Stimulated activated CD8-positive, alpha-beta memory T cell treated with anti-CD3 and anti-CD28 coated beads, Interleukin-12 subunit alpha, Interleukin-12 subunit beta, amount 100 ng/mL, for 24 hours (primary cell): ENCODE measurements around the gene OGA.
"Not testable (repeated sequence)": the region's sequence is repeated elsewhere in the genome, so short reads cannot be mapped to it uniquely, and the experiment has no call there.

Experiments
- DNase-seq: peaks from one replicate; pipeline ENCODE4 v3.0.0-alpha.2; 2020; ENCODE audit errors: extremely low read depth

OGA gene

DNA sequence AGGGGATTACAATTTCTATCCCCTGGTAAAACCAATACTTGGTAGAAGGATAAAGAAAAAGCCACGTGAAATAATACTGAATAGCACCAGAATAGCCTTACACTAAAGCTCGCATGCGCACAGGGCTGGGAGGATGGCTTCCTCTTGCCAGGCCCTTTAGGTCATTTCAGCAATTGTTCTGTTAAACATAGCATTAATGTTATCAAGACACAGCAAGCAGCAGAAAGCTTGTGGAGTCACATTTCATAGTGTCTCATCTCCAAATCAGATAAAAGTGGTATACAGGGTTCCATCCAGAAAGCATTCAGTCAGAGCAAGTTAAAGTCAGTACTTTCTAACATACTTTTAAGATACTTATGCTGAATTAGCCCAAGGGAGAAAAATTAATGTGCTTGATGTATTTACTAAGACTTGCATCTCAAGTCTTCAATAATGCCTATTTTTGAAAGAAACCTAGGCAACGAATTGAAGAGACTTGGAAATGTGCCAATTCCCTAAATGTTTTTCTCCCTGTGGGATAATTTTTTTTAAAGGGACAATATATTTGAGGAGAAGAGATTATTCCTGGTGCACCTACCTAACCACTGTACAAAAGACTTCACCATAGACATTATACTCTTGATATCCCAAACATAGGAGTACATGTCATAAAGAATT lies 20.7 kb downstream of the OGA start:
- DNase-seq = no peak

DNA sequence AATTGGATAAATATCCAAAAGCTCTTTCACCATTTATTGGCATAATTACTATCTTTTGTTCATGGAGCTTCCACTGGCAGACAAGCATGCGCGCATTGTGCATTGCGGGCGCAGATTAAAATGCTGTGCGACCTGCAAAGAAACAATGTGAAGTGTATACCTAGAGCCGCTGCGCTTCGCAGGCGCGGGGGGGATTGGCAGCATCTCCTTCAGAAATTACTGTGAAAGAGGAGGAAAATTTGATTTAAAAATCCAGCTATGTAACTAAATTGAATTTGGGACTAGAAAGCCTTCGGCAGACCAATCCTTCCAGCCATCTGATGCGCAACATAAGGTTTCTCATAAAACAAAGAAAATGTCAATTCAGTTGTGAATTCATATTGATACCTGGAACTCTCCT lies 24.7 kb downstream of the OGA start:
- DNase-seq = no peak

DNA sequence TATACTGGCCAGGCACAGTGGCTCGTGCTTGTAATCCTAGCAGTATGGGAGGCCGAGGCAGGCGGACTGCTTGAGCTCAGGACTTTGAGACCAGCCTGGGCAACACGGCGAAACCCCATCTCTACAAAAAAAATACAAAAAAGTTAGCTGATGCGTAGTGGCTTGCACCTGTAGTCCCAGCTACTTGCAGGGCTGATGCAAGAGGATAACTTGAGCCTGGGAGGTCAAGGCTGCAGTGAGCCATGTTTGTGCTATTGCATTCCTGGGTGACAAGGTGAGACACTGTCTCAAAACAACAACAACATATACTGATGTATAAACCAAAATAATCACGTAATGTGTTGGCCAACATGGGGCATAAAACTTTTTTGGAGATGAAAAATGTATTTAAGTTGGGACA lies 28.6 kb downstream of the OGA start:
- no peak for DNase-seq

DNA sequence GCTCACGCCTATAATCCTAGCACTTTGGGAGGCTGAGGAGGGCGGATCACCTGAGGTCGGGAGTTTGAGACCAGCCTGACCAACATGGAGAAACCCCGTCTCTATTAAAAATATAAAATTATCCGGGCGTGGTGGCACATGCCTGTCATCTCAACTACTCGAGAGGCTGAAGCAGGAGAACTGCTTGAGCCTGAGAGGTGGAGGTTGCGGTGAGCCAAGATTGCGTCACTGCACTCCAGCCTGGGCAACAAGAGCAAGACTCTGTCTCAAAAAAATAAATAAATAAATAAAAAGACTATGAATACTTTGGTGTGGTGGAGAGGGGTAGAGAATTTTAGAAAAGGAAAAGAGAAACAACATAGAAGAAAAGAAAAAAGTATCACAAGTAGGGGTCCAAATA lies 29.0 kb downstream of the OGA start:
- not testable (repeated sequence) for DNase-seq

DNA sequence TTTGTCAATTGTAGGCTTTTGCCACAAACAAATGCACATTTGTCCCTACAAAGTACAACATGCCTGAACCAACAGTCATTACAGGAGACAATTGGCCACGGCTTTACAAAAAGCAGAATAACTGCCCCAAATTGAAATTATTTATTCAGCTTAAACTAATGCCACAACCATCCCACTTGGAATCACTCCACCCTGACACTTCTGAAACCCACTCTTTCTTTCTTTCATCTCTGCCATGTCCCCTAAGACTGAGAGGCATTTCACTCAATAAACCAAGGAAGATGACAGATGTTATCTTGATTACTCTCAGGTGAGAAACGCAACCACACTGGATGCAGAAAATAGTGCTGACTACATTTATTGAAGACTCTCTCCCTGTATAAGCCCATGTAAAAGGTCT lies 32.4 kb downstream of the OGA start:
- no peak for DNase-seq

DNA sequence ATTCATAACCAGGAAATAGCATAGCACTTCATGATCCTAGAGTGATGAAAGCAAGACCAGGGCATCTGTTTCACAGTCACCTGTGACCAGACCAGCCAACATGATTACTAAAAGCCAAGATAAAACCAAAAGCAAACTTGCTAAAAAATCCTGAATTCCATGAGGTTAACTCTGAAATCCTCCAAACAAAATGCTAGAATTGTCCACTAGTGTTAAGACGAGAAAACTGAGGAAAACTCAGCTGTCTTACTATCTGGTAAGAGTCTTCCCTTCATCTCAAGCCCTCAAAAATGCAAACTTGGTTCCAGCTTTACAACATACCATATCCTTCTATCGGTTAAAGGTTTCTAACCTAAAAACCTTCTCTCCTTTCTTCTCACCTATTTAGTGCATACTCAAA lies 33.7 kb downstream of the OGA start:
- no peak for DNase-seq

DNA sequence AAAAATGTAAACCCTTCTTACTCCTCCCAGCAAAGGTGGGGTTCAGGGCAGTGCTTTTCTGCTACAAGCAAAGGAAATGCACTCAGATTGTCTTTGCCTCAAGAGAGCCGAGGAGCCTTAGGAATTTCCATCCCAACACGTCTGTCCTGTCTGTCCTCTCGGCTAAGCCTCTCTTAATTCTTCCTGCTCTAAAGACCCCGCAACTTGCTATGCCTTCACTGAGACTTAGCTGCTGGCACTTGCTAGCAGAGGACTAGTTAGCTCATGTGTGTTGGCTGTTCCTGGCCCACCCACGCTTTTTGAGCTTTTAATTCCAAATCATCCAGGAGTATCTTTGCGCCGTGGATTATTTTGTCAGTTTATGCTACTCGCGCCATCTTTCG lies 34.5 kb downstream of the OGA start:
- DNase-seq = no peak

DNA sequence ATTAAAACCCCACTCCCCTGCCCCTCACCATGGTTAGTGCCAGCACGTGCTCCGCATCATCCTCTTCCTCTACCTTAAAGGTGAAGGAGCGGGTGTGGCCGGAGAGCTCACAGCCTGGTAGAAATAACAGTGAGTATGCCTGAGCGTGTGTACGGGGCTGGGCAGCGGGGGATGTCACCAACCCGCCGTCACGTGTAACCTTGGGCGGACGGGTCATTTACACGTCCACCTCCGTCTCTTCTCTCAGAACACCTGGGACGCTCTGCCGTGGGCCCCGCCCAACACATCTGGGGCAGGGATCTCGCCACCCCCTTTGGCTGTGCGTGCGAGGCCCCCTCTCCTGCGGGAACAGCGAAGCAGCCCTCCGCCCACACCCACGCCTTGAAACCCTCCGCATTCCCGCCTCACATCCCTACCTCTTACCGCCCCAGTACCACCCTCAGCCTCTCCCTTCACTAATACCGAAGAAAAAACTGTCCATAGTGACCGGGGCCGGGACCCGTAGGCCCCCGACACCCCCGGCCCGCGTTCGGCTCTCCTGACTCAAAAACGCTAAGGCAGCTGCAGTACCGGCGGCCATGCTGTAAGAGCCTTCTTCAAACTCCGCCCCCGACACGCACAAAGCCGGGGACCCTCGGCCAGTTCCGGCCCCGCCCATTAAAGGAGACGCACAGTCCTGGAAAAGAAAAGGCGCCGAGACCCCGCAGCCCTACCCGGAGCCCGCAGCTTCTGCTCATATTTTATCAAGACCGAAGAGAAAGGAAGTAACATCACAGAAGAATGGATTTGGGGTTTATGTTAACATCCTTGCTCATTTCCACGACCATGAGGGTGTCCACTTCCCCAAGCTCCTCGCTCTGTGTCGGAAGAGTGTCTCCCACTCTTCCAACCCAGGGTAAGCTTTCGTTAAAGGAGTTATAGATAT lies 35.2 kb downstream of the OGA start, which contains the start of gene NPM3:
NPM3 (minus strand) TSS at position 636 of the 925 bp plus-strand sequence; CDS start at position 580, 56 bp downstream.
- DNase-seq = peak; percentile 73

DNA sequence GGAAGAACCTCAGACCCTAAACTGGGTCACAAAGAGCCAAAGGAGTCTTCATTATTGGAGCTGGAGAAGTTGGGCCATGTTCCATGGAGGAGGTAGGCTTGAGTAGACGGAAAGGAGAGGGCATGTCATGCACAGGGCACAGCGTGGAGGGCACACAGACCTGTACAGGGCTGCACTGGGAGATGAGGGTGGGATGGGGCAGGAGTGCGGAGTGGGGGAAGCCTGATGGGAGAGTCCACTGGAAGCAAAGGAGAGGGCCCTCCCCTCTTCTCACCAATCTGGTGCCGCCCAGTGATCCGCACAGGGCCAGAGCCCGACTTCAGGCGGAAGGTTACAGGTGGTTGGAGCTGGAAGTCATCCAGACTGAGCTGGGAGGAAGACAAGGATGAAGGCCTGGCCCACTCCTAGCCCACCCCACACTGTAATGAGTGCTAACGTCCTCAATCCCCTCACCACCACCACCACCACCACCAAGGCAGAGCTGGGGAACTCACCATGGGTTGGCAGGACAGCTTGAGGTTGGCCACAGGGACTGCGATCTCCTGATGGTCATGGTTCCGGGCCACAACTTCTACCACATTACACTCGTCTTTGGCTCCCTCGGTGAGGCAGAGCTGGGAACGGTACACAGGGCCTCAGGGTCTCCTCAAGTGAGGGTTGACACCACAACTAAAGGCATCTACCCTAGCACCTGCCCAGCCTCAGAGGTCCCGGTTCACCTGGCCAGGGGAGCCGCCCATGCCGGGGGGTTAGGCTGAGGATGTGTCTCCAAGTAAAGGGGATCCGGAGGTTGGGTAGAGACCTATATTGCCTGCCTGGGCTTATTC lies 36.0 kb downstream of the OGA start:
- no peak for DNase-seq

DNA sequence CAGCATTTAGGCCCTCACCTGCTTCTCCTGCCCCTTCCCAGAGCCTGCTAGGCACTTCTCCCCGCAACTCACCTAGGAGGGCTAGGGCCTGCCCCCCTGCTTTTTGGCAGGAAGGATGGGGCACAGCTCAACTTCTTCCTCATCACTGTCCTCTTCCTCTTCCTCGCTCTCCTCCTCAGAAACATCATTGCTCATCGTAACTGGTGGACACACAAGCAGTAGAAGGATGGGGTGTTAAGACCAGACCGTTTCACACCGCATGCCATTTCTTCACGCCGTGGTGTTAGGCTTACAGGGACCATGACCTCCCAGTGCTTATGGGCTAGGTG lies 36.6 kb downstream of the OGA start:
- DNase-seq = no peak

DNA sequence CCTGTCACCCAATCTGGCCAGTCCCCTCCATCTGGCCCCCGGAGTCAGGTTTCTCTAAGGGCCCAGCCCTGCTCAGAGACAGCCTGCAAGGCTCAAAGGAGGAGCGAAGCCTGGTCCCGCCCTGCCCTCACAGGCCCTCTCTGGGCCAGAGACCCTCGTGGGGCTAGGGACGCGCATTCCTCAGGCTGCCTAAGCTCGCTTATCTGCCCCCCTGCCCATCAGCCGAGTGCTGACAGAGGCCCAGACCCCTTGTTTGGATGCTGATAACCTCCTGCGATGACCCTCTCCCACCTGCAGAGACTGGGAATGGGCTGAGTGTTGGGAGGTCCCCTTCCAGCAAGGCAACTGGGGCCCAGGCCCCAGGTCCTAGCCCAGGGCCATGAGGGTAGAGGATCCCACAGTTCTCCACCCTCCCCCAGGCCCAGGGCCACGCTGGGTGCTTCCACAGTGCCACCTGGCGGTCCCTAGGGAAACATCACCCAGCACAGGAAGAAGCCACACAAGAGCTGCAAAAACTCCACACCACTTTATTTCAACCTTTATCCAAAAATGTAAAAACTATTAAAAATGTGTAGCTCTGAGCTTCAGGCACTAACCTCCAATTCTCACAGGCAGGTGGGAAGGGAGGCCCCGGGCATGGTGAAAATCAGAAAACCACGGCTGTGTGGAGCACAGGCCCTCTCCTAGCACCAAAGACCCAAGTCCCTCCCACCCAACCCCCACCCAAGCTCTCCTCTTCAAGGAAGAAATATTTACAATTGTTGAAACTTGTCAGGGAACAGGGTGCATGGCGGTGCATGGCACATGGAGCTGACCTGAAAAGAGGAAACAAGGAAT lies 37.2 kb downstream of the OGA start:
- peak; percentile 38 for DNase-seq

DNA sequence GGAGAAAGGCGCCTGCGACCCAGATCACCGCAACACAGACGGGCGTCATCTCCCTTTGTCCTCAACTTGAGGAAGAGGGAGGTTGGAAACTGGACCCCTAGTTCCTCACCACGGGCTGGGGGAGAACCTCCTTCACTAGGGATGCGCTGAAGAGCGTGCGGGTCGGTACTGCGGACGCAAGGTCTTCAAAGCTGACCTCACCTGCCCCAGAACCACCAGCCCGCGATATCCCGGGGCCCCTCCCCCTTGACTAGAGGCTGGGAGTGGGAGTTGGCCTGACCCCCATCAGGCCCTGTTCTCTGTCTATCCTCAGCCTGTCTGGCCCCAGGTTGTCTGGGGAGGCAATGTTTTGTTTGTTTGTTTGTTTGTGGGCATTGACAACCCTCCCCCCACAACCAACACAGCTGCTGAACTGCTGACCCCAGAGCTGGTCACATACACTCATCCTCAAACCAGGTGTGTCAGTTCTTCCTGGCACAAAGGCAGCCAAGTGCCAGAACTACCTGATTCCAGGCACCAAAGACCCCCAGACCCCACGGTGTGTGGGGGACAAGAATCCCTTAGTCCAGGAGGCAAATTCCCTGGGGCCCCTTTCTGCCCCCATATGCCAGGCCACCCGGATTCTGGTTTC lies 37.9 kb downstream of the OGA start:
- DNase-seq = no peak

DNA sequence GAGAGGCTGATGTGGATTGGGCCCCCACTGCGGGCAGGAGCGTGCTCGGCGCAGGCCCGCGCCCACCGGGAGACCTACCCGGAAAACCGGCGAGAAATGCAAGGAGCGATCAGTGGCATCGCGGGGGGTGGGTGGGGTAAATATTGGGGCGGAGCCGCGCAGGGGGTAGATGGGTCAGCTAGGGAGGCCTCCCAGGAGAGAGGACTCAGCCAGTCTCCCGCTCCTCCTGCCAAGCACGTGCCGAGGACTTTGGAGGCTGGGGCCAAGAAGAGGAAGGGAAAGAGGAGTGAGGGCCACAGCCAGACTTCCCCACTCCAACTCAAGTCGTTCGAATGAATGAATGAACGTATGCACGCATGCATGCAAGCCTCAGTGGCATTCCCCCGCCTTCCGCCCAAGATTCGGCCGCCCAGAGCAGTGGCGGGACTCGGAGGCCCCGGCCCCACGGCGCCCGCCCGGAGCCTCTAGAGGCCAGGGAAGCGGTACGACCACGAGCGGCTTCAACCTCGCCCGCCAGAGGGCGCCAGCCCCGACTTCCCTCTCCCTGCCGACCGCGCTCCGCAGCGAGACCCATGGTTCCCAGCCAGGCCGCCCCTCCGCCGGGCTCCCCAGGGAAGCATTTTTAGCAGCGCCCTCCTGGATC lies 38.6 kb downstream of the OGA start:
- peak; percentile 64 for DNase-seq

DNA sequence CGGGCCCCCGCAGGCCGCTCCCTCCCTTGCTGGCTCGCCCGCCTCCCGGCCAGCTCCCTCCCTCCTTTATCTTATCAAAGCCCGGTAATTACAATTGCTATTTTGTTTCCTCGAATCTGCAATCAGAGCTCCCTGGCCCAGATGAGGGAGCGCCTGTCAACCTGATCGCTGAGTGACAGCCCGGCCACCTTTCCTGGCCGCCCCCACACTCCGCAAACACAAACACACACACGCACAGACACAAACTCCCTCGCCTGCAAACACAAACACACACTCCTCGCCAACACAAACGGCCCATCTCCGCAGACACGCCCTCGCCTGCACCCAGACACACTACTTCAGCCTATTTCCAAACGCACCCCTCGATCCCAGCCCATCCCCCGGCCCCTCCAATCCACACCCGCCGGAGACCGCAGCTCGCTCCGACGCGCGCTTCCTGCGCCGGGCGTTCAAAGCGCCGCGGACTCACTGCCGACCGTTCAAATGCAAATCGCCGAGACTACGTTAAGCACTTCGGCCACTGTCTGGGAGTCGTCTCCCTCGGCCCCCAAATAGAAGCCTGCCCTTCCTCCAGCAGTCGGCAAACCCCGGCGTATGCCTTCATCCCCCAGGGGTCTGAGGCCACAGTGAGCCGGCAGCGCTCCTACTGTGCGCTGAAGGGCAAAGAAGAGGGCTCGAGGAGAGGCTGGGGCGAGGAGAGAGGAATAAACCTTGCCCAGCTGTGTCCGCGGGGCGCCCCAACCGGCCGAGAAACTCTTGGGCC lies 39.3 kb downstream of the OGA start:
- no peak for DNase-seq

DNA sequence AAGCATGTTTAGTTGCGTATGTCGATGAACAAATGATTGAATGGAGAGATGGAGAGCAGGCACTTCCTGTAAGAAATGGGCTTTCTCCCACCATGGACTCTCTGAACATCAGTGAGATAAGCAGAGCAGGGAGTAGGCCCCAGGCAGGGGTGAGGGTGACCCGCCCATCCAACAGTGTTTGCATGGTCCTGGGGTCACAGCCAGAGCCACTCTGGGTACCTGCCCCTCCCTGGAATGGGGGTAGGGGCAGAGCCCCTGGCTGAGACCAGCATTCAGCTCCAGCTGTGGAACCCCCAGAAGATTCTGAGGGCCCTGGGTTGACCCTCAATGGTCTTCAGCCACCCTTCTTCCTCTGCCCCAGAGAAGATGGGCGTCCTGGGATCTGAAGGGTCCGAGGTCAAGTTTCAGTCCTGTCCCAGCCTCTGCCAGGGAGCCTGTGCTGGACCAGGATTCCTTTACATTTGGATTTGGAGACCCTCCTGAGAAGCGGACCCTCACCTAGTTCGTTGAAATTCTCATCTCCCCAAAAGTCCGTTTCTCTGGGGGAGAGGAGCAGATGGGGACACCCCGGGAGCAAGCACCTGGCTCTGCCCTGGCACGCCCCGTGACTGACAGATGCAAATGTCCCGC lies 40.0 kb downstream of the OGA start:
- no peak for DNase-seq

DNA sequence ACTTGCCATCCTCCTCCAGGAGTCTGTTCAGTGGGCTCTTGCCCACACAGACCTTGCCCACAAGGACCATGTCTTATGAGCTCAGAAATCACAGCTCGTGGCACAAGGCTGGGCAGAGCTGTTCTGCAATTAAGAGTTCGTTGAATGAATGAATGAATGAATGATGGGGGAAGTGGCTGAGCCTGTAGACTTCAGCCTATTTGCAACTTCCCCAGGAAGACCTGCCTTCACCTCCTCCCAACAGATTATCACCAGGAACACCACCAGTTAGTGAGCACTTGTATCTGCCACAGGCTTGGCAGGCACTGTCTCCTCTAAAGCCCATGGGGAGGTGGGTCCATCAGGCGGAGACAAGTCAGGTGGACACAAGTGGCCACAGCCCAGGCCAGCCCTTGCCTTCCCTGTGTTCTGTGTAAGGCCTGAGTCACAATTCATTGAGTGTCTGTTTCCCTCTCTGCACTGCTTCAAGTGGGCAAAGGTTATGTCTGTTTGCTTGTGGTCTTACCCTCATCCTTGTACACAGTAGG lies 40.6 kb downstream of the OGA start:
- DNase-seq = no peak

DNA sequence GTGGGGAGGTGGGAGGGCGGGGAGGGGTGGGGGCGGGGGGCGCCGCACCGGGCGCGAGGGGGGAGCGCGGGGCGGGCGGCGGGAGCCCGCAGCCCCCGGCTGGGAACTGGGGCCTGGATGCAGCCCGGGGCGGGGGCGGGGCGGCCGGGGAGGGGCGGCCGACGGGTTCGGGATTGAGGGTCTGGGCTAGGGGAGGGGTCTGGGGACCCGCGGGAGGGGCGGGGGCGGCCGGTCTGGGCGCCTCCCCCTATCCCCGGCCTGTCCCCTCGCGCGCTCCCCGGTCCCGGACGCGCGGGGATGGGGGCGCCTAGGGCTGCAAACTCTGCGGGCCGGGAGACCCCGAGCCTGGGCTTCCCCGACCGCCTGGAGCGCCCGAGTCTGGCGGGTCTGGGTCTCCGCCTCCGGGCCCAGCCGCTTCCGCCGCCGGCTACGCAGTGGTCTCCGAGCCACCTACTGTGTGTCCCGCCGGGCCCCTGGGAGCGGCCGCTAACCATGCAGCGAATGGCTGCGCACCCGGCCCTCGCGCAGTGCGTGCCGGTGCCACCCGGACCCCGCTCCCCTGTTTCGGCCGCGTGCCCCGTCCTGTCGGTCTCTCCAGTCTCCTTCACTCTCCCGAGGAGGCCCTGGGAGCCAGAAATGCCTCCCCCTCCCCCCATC lies 42.0 kb downstream of the OGA start:
- DNase-seq = no peak
